ENCODE data around the gene ENTPD7.
"Not testable (repeated sequence)": the region's sequence is repeated elsewhere in the genome, so short reads cannot be mapped to it uniquely, and the experiment has no call there.

The ENTPD7 gene

GRCh38 chr10:99659031-99659867, at the start of gene ENTPD7:
Gene ENTPD7 (plus strand): TSS chr10:99659509. CDS start chr10:99659957, 448 bp downstream.
- DNase-seq = peak; percentile 91

GRCh38 chr10:99610221-99610620, 49.1 kb upstream of the ENTPD7 start:
- DNase-seq = no peak

GRCh38 chr10:99611326-99611725, 48.0 kb upstream of the ENTPD7 start:
- DNase-seq = no peak

GRCh38 chr10:99612167-99612831, 47.0 kb upstream of the ENTPD7 start:
- peak; percentile 1 for DNase-seq

- DNase-seq = no peak
These were observed 43.9 kb upstream of the ENTPD7 start for GRCh38 chr10:99615426-99615825.

- no peak for DNase-seq
These were observed 41.6 kb upstream of the ENTPD7 start for GRCh38 chr10:99617696-99618095.

- DNase-seq = no peak
These were observed 40.1 kb upstream of the ENTPD7 start for GRCh38 chr10:99619090-99619800.

GRCh38 chr10:99619851-99620710, 39.2 kb upstream of the ENTPD7 start, which contains the start of gene SLC25A28:
Gene SLC25A28 (minus strand): TSS chr10:99620439. CDS start chr10:99620335, 104 bp downstream.
- peak; percentile 97 for DNase-seq

GRCh38 chr10:99620711-99621453, 38.4 kb upstream of the ENTPD7 start:
- DNase-seq = peak; percentile 60

- peak; percentile 39 for DNase-seq
These were observed 37.7 kb upstream of the ENTPD7 start for GRCh38 chr10:99621454-99622251.

- DNase-seq = no peak
These were observed 35.4 kb upstream of the ENTPD7 start for GRCh38 chr10:99623919-99624318.

GRCh38 chr10:99625124-99625523, 34.2 kb upstream of the ENTPD7 start:
- not testable (repeated sequence) for DNase-seq

- no peak for DNase-seq
These were observed 30.2 kb upstream of the ENTPD7 start for GRCh38 chr10:99628923-99629624.

- no peak for DNase-seq
These were observed 29.7 kb upstream of the ENTPD7 start for GRCh38 chr10:99629625-99629978.

GRCh38 chr10:99630433-99630832, 28.9 kb upstream of the ENTPD7 start:
- no peak for DNase-seq

GRCh38 chr10:99630991-99631390, 28.3 kb upstream of the ENTPD7 start:
- DNase-seq = no peak

- no peak for DNase-seq
These were observed 27.8 kb upstream of the ENTPD7 start for GRCh38 chr10:99631496-99631895.

GRCh38 chr10:99633832-99634231, 25.5 kb upstream of the ENTPD7 start:
- no peak for DNase-seq

GRCh38 chr10:99647601-99648151, 11.6 kb upstream of the ENTPD7 start:
- DNase-seq = no peak

- no peak for DNase-seq
These were observed 10.6 kb upstream of the ENTPD7 start for GRCh38 chr10:99648717-99649116.
